AG08396 (cell line): Measurements from ENCODE around the gene CPE.
A peak's percentile ranks its signal among the peaks of the same experiment; 100 is the strongest.

Experiments used
- DNase-seq: peaks from one replicate; pipeline ENCODE4 v3.0.0; 2012; ENCODE audit warnings: low spot score, mixed read lengths

Gene CPE

DNA sequence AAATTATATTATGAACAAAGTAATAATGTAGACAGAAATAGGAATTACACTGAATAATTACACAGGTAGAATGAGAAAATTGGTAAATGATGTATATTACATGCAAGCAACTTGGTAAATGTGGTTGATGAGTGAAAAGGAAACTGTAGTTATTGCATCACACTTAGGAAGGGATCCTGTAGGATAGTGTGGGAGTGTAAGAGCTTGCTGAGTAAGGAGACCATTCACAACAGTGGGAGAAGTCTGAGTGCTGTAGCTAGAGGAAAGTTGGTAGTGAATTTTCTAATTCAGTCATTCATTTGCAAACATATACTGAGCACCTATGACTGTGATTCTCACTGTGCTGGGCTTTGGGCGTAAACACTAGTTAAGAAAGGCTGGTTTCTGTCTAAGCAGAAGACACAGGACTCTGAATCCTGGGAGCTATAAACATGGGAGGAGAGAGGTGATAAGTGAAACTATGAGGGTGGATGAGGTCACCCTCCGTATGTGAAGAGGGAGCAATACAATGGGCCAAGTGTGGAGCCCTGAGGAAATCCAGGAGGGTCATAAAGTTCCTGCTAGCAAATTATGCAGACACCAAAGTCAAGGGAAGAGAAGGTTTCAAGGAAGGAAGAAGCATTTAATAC lies 14.2 kb upstream of the CPE start:
- no peak for DNase-seq

DNA sequence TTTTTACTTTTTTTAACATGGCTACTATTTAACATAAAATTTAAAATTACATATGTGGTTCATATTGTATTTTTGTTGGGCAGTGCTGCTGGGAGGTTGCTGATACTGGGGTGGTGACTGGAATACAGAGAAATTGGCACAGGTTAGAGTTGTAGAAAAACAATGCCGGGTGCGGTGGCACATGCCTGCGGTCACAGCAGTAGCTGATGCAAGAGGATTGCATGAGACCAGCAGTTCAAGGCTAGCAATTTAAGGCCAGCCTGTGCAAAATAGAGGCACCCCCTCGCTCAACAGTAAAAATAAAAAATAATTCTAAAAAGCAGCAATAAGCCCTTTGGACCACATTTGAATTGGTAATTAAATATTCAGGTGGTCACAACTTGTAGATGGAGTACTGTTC lies 11.8 kb upstream of the CPE start:
- DNase-seq: no peak

DNA sequence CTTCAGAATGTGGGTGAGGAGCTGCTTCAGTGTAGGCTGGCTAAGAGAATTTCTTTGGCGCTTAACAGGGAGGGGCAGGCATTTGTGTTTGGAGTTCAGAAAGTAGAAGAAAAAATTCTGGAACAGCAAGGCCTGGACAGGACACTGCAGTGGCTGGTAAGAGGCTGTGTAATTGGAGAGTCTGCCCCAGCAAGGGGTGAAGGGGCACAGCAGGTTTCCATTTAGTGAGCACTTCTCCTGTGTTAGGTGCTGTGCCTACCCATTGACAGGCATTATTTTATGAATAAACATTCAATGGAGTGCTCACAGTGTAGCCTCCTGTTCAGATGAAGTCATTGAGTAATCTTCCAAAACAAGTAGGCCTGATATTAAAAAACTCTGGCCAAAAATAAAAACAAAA lies 10.7 kb upstream of the CPE start:
- no peak for DNase-seq

DNA sequence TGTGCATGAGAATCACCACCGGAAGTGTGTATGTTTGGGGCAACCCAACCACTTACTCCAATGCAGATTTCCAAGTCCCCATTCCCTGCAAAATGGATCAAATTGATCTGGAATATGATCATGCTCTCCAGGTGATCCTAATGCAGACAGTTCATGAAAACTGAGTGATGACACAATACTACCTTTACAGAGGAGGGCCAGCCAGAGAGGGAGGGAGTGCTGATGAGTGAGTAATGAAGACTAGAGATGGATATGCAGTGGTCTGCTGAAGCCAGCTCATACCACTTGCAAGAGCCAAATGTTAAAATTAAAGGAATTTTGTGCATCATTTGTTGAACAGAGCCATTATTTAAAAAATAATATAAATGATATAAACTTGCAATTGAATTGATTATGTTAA lies 10.2 kb upstream of the CPE start:
- DNase-seq: no peak

DNA sequence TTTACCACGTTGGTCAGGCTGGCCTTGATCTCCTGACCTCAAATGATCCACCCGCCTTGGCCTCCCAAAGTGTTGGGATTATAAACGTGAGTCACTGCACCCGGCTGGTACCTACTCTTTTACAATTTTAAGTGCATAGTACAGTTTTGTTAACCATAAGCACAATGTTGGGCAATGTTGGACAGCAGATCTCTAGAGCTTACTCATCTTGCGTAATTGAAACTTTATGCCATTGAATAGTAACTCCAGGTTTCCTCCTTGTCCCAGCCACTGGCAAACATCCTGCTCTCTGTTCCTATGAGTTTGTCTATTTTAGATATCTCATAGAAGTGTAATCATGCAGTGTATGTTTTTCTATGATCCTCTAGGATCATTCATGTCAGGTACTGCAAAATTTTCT lies 9.3 kb upstream of the CPE start:
- no peak for DNase-seq

DNA sequence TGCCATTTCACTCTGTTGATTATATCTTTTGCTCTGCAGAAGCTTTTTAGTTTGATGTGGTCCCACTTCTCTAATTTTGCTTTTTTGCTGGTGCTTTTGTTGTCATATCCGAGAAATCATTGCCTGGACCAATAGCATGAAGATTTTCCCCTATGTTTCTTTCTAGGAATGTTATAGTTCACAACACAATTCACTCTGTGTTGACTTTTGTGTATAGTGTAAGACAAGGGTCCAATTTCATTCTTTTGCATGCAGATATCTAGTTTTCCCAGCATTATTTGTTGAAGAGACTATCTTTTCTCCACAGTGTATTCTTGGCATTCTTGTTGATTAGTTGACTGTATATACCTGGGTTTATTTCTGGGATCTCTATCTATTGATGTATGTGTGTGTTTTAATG lies 8.3 kb upstream of the CPE start:
- no peak for DNase-seq

DNA sequence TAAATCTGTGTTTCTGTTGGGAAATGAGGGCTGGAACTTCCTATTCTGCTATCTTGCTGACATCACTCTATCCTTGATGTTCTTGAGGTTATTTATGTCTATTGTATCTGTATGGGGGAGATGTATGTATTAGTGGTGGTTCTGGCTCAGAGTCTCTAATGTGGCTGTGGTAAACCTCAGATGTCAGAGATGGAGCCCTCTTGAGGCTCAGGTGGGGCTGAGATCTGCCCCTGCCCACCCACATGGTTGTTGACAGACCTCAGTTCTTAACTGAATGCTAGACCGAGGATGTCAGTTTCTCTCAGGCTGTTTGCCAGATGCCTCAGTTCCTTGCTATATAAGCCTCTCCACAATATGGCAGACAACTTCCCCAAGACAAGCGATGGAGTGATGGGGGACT lies 3.3 kb upstream of the CPE start:
- no peak for DNase-seq

DNA sequence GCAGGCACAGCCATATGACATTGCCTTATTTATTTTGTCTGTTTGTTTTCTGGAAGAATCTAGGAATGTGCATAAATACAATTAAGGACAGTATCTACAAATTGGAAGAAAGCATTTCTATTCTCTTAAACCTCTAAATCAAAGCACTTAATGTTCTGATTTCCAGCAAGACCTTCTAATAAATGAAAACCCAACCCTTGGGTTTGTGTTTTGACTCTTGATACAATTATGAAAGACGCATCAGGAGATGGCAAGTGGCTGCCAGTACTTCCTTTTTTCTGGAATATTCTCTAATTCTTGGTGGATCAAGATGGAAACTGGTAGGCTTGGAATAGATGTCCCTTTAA lies 437 bp upstream of the CPE start:
- DNase-seq: no peak

DNA sequence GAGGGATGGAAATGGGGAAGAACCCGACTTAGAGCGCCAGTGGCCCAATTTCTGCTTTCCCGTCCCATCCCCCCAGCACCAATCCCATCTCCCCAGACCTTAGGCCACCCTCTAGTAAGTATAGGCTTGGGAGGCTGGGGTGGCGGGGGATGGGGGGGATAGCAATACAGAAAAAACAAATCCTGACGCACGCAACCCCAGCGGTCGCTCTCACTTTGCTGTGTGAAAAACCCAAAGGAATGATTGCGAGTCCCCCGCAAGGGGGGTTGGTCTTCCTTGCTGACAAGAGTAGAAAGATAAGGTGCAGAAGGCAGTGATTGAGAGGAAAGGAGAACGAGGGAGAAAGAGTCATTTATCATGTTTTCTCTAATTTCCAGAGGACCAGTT lies 863 bp downstream of the CPE start:
- DNase-seq: no peak

DNA sequence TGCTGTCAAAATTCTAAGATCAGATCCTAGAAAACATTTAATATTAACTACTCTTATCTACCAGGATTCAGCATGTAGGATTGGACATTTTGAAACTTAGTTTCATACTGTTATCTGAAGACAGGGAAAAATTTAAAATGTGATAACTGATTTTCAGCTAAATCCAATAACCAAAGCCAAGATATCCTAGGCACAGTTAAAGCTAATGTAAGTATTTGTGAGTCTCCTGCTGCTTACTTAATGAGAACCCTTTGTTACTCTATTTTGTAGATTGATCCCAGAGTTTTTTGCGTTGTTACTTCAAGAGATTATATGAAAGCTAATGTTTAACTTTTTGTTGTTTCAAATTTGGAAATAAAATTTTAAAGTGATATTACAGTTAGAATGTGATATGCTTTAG lies 2.0 kb downstream of the CPE start:
- no peak for DNase-seq

DNA sequence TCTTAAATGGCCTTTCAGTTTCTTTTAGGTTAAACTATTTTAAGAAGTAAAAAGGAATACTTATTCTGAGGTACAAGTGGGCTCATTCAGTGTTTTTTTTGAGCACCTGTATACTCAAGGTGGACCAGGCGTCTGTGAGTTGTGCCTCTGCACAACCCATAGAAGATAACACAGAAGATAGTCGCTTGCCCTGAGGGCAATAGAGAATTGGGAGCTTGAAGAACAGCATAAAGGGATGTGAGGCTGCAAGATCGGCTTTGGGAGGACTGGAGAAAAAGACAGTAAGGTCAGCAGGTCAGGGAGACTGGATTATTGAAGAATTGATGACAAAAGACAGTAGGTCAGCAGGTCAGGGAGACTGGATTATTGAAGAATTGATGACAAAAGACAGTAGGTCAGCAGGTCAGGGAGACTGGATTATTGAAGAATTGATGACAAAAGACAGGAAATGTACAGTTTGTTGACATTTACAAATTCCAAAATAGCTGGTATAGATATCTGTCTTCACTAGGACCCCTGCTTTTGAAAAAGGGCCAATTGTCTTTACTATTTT lies 3.1 kb downstream of the CPE start:
- DNase-seq: no peak

DNA sequence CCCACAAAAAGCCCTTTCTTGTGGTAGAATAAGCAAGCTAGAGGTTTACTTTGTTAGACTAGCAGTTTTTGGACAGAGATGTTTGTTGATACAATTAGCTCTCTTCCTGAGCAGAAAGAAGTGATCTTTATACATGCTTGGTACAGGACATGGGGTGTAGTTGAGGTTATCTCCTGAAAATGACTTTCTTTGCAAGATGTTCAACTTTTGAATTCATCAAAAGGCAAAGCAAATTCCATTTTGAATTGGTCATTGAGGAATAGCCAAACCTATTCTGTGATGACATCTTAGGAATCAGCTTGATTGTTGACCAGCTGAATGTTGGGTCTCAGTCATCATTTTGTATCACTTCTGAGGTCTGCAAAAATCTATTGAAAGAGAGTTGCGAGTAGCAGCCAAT lies 3.8 kb downstream of the CPE start:
- DNase-seq: no peak

DNA sequence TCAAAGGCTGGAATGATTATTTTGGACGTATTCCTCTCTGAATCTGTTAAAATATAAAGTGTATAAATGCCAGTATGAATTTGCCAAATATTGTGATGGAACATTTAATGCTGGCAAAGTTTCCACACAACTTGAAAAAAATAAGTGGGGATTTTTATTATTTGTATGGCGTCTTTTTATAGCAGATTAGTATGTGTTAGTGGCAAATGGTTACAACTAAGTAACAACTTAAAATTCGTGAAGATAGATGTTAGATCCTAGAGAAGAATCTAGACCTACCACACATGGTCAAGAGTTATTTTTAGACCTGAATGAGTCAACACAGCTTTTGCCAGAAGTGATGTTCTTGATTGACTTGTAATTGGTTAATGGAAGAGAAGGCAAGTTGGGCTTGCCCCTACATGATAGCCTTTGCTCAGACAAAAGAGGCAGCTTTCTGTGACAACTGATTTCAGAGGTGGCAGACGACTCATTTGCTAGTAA lies 4.8 kb downstream of the CPE start:
- no peak for DNase-seq

DNA sequence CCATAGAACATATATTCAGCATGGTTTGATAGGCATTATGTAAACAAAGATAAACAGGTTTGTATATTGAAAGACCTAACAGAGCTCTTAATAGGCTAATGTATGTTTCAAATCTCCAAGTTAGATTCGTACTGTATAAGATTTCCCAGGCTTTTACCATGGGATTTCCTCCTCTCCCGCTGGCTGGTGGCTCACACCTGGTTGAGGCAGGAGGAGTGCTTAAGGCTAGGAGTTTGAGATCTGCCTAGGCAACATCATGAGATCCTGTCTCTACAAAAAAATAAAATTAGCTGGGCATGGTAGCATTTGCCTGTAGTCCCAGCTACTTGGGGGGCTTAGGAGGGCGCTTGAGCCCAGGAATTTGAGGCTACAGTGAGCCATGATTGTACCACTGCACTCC lies 5.4 kb downstream of the CPE start:
- no peak for DNase-seq

DNA sequence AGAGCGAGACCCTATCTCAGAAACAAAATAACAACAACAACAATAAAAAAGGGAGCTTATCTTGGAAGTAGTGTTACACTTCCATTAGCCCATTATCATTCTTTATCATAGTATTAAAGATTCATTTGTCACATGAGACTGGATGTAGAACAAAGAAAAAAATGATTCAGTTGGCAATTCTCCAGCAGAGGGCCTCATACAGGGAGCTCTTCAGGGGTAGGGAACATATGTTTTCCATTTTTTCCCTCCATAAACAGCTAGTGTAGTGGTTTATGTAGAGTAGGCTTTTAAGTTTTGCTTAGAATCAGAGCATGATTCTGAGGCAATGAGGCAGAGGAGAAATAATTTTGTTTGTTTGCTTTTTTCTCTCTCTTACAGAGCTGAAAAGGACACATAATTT lies 5.8 kb downstream of the CPE start:
- no peak for DNase-seq

DNA sequence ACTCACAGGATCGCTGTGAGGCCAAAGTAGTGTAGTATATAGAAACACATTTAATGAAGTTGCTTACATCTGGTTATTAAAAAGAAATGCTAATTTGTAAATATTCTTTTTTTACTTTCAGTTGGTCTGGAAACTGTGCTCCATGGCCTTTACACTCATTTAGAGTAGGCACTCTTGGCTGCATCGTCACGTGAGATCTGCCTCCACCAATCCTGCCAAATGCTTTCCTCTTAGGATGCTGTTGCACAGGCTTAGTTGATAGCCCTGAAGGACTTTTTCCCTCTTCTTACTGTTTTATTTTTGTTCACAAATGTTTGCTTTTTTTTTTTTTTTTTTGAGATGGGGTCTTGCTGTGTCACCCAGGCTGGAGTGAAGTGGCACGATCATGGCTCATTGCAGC lies 6.3 kb downstream of the CPE start:
- DNase-seq: no peak

DNA sequence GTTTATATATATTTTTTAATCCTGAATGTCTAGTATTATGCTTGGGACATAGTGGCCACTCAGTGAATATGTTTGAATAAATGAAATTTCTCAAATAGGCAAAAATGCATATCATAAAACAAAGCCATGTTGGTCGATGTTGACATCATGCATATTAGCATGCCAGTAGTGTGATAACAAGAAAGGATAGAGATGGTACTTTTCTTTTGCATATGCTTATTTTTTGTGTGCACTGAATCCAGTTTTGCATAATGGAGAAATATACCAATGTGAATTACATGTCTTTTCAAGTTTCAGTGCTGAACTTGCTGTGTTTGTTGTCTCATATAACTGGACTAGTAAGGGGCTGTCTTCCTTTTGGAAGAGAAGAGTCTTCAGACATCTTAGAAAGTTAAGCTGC lies 7.5 kb downstream of the CPE start:
- DNase-seq: no peak

DNA sequence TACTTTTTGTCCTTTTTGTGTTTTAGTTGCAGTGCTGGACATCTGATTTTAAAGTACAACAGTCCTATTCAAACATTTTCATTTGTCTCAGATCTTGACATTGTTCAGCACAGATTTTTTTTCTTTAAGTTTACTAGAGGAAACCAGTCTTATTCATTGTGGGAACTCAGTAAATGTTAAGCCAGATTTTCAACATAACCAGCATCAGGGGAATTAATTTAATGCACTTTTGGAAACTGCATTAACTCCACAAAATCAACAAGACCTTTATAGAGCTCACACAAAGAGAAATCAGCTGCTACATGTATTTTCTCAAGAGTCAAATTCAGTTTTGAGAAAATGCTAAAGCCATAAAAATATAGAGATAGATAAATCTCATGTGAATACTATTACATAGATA lies 9.9 kb downstream of the CPE start:
- DNase-seq: no peak

DNA sequence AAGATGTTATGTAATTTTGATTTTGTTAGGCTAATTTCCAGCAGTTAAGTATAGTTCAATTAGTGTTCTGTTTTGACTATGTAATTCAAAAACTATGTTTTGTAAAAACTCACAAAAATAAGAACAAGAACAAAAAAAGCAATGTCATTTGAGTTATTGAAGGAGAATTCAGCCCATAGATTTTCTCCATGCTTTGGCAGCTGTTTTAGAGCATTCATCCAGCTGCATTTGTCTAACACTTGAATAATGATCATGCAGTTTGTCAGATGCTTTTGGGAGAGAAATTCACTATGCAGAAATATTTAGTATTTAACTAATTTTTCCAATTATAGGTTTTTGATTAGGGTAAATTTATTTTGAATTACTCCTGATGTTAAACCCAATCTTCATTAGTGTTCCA lies 14.2 kb downstream of the CPE start:
- DNase-seq: no peak

DNA sequence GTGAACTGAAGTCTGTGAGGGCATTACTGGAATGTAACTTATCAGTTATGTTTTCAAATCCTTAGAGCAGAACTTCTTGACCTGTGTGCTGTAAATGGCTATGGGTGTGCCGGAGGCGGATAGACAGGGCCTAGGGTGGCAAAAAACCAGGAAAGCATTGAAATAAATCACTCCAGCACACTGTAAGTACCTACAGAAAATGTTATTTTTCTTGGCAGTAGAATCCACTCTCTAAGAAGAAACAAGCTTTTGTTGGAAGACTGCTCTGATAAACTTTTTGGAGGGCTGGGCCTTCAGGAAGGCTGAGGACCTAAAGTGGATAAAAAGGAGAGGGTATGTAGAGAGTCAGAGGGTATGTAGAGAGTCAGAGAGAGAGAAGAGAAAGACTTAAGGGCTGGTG lies 14.9 kb downstream of the CPE start:
- no peak for DNase-seq

DNA sequence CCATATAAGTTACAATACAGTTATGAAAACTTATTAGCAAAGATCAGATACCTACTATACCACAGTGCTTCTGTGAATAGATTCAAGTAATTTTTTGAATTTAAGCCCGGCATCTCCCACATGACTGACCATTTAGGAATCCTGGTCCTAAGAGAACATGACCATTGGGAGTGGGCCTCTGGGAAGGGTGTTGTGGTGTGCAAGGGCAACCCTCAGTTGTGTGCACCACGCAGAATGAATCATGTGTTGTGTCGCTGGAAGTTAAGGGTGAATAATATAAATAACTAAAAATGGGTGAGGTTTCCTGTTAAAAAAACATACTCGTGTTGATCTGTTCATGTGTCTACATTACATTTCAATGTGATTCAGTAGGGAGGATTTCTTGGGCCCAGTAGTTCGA lies 15.5 kb downstream of the CPE start:
- no peak for DNase-seq

DNA sequence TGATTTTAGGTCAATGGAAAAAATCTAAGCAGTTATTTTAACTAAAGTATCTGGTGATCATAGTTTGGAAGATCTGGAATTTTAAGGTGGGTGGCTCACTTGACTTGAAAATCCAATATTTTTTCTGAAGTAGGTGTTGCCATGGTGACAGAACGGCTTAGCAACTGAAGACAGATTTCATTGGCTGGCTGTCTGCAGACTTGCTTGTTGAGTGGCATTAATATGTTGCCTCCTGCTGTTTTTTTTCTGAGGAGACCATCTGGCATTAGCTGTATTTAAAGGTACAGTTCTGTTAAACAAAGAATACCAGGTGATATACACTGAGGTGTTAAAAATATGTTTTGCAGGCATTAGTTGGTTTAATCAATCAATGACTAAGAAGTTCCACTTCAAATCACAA lies 19.8 kb downstream of the CPE start:
- peak; percentile 34 for DNase-seq

DNA sequence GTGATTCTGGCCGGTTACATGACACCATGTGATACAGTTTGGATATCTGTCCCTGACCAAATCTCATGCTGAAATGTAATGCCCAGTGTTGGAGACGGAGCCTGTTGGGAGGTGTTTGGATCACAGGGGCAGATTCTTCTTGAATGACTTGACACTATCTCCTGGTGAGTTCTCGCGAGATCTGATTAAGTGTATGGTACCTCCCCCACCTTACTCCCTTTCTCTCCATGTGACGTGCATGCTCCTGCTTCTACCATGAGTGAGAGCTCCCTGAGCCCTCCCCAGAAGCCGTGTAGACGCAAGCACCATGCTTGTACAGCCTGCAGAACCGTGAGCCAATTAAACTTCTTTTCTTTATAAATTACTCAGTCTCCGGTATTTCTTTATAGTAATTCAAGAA lies 23.6 kb downstream of the CPE start:
- DNase-seq: no peak

DNA sequence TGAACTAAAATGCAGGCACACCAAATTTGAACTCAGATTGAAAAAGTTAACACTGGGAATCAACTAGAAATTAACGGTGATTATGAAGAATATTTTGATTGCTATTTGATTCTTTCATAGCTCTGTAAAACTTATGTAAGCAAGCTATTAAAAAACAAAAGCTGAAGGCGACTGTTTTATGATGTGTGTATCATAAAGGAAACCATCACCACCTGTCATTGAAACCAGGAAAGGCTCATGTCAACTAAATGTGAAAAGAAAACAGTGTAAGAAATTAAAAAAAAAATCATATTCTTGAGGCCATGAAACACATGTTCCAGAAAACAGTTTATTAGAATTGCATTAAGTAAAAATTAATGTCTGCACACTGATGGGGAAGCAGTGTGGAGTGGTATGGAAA lies 24.2 kb downstream of the CPE start:
- DNase-seq: no peak

DNA sequence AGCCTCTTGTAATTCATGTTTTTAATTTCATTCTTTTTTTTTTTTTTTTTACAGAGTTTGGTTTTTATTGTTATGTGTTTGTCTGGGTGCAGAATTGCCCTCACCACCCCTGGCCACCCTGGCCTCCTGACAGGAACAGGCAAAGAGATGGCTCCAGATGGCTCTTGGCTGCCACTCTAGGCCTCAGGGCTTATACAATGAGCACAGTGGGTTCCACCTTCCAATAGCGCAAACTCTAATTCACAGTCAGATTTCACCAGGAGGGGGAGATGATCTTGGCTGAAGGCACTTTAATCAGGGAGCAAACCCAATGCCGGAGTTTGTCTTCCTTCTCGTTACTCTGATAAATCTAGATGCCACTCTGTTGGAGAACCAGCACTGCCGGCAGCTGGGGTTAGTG lies 24.8 kb downstream of the CPE start:
- DNase-seq: no peak
